Measurements from ENCODE around the gene NRCAM.

DNA sequence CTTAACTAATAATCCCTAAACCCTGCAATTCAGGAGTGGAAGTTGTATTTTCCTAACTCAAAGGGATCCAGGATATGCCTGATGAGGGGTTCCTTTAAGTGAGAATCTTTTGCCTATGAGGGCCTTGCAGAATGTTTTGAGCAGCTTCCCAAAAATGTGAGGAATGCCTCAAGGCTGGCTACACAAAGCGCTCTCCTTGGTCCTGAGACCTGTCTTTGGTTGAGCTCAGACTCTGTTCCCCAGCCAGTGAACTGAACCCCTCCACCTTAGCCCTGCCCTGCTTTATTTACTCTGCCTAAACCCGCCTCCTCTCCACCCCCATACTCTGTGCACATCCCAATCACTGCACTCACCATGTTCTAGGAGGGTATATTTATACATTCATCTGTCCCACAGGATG is 108.6 kb downstream of the NRCAM start:
- TF ChIP-seq, protein P1, sequence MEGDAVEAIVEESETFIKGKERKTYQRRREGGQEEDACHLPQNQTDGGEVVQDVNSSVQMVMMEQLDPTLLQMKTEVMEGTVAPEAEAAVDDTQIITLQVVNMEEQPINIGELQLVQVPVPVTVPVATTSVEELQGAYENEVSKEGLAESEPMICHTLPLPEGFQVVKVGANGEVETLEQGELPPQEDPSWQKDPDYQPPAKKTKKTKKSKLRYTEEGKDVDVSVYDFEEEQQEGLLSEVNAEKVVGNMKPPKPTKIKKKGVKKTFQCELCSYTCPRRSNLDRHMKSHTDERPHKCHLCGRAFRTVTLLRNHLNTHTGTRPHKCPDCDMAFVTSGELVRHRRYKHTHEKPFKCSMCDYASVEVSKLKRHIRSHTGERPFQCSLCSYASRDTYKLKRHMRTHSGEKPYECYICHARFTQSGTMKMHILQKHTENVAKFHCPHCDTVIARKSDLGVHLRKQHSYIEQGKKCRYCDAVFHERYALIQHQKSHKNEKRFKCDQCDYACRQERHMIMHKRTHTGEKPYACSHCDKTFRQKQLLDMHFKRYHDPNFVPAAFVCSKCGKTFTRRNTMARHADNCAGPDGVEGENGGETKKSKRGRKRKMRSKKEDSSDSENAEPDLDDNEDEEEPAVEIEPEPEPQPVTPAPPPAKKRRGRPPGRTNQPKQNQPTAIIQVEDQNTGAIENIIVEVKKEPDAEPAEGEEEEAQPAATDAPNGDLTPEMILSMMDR (IDR thresholded peaks at IDR 0.05; ENCODE audit: low read depth, low read length, missing input control): no peak
- TF ChIP-seq, protein P2, sequence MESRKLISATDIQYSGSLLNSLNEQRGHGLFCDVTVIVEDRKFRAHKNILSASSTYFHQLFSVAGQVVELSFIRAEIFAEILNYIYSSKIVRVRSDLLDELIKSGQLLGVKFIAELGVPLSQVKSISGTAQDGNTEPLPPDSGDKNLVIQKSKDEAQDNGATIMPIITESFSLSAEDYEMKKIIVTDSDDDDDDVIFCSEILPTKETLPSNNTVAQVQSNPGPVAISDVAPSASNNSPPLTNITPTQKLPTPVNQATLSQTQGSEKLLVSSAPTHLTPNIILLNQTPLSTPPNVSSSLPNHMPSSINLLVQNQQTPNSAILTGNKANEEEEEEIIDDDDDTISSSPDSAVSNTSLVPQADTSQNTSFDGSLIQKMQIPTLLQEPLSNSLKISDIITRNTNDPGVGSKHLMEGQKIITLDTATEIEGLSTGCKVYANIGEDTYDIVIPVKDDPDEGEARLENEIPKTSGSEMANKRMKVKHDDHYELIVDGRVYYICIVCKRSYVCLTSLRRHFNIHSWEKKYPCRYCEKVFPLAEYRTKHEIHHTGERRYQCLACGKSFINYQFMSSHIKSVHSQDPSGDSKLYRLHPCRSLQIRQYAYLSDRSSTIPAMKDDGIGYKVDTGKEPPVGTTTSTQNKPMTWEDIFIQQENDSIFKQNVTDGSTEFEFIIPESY (IDR thresholded peaks at IDR 0.05): no peak
- TF ChIP-seq SP1 (IDR thresholded peaks at IDR 0.05): no peak
- no peak for TF ChIP-seq HNF4A (conservative IDR thresholded peaks at IDR 0.05)
- TF ChIP-seq, protein P3, sequence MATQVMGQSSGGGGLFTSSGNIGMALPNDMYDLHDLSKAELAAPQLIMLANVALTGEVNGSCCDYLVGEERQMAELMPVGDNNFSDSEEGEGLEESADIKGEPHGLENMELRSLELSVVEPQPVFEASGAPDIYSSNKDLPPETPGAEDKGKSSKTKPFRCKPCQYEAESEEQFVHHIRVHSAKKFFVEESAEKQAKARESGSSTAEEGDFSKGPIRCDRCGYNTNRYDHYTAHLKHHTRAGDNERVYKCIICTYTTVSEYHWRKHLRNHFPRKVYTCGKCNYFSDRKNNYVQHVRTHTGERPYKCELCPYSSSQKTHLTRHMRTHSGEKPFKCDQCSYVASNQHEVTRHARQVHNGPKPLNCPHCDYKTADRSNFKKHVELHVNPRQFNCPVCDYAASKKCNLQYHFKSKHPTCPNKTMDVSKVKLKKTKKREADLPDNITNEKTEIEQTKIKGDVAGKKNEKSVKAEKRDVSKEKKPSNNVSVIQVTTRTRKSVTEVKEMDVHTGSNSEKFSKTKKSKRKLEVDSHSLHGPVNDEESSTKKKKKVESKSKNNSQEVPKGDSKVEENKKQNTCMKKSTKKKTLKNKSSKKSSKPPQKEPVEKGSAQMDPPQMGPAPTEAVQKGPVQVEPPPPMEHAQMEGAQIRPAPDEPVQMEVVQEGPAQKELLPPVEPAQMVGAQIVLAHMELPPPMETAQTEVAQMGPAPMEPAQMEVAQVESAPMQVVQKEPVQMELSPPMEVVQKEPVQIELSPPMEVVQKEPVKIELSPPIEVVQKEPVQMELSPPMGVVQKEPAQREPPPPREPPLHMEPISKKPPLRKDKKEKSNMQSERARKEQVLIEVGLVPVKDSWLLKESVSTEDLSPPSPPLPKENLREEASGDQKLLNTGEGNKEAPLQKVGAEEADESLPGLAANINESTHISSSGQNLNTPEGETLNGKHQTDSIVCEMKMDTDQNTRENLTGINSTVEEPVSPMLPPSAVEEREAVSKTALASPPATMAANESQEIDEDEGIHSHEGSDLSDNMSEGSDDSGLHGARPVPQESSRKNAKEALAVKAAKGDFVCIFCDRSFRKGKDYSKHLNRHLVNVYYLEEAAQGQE (IDR thresholded peaks at IDR 0.05): peak; percentile 95
- no peak for TF ChIP-seq TAF1 (conservative IDR thresholded peaks at IDR 0.05)
- TF ChIP-seq RXRA (IDR thresholded peaks at IDR 0.05): no peak
- TF ChIP-seq JUND (IDR thresholded peaks at IDR 0.05): no peak
- TF ChIP-seq GABPA (IDR thresholded peaks at IDR 0.05 in 1 of 2, conservative IDR thresholded peaks at IDR 0.05 in 1 of 2): no peak

Measured in liver (tissue), 3 donors.